GM19035 (cell line): ENCODE data around the gene NDUFAF8.

Experiments used
- ATAC-seq: cut with Tn5 transposase; IDR thresholded peaks from one replicate; pipeline ENCODE4 v1.9.1; 2021; ENCODE audit not compliant: unreplicated experiment

Gene NDUFAF8

GRCh38 chr17:81250286-81251093 lies 11.4 kb downstream of the NDUFAF8 start:
- ATAC-seq = no peak

- no peak for ATAC-seq
Measured at GRCh38 chr17:81251094-81251708, 12.1 kb downstream of the NDUFAF8 start.

- ATAC-seq = no peak
Measured at GRCh38 chr17:81251709-81252301, 12.7 kb downstream of the NDUFAF8 start.

GRCh38 chr17:81252326-81252986 lies 13.3 kb downstream of the NDUFAF8 start:
- no peak for ATAC-seq

GRCh38 chr17:81252987-81253329 lies 13.8 kb downstream of the NDUFAF8 start:
- no peak for ATAC-seq

- ATAC-seq = no peak
Measured at GRCh38 chr17:81253358-81254131, 14.4 kb downstream of the NDUFAF8 start.

GRCh38 chr17:81254955-81255717 lies 16.0 kb downstream of the NDUFAF8 start:
- ATAC-seq = no peak

GRCh38 chr17:81256616-81257015 lies 17.5 kb downstream of the NDUFAF8 start:
- no peak for ATAC-seq

GRCh38 chr17:81257533-81257932 lies 18.4 kb downstream of the NDUFAF8 start:
- no peak for ATAC-seq

- ATAC-seq = no peak
Measured at GRCh38 chr17:81258292-81258691, 19.2 kb downstream of the NDUFAF8 start.

- ATAC-seq = no peak
Measured at GRCh38 chr17:81259058-81259605, 20.0 kb downstream of the NDUFAF8 start.

- no peak for ATAC-seq
Measured at GRCh38 chr17:81260171-81260570, 21.1 kb downstream of the NDUFAF8 start.

- no peak for ATAC-seq
Measured at GRCh38 chr17:81260641-81261040, 21.5 kb downstream of the NDUFAF8 start.

GRCh38 chr17:81261096-81261495 lies 22.0 kb downstream of the NDUFAF8 start:
- ATAC-seq = no peak

GRCh38 chr17:81261582-81262336 lies 22.6 kb downstream of the NDUFAF8 start:
- ATAC-seq = no peak

GRCh38 chr17:81263371-81264181 lies 24.5 kb downstream of the NDUFAF8 start:
- no peak for ATAC-seq

- ATAC-seq = no peak
Measured at GRCh38 chr17:81264640-81265039, 25.5 kb downstream of the NDUFAF8 start.

GRCh38 chr17:81265576-81265975 lies 26.5 kb downstream of the NDUFAF8 start:
- ATAC-seq = no peak
